ENCODE results near the gene CDIPT. TPM values are rescaled to one million over a fixed set of nuclear protein-coding genes. Genes with fewer than 3 reads are reported as not detected.
A peak's percentile ranks its signal among the peaks of the same experiment; 100 is the strongest.

CDIPT gene
- total and polyA plus RNA-seq, 2 of the 13 experiments (the other 11 are each of a cell fraction or from before 2014, with no cell fraction given): 54.9 to 97.5 TPM

GRCh38 chr16:29899516-29900101, 36.6 kb upstream of the CDIPT start, which contains the start of gene SEZ6L2 (continued):
- TF ChIP-seq SAP130 (CRISPR knock-in tag; IDR thresholded peaks at IDR 0.05; ENCODE audit: low read depth) (peak; percentile 92), ZSCAN20 (CRISPR knock-in tag; IDR thresholded peaks at IDR 0.05; ENCODE audit: borderline replicate concordance) (peak; percentile 99; the same call in 1 of the 2 replicates), MEIS2 (CRISPR knock-in tag; IDR thresholded peaks at IDR 0.05) (peak; percentile 98), ZNF614 (CRISPR knock-in tag; IDR thresholded peaks at IDR 0.05; ENCODE audit: borderline replicate concordance) (peak; percentile 26; the same call in 1 of the 2 replicates), ZNF782 (CRISPR knock-in tag; IDR thresholded peaks at IDR 0.05; ENCODE audit: borderline replicate concordance) (0 out of 2 replicates have a peak, but pooled peaks have one; percentile 17), PBX3 (CRISPR knock-in tag; IDR thresholded peaks at IDR 0.05; ENCODE audit: borderline replicate concordance) (peak; percentile 98; the same call in 1 of the 2 replicates), BHLHE40 (IDR thresholded peaks at IDR 0.05; ENCODE audit: low read length) (no peak), ZBTB26 (CRISPR knock-in tag; IDR thresholded peaks at IDR 0.05; ENCODE audit: borderline replicate concordance) (peak; percentile 88), KAT2B (IDR thresholded peaks at IDR 0.05; ENCODE audit: borderline replicate concordance, low read depth, low read length) (no peak), SOX6 (IDR thresholded peaks at IDR 0.05) (no peak), SOX6 (CRISPR knock-in tag; IDR thresholded peaks at IDR 0.05) (no peak; the same call in 1 of the 2 replicates), HMG20A (CRISPR knock-in tag; IDR thresholded peaks at IDR 0.05; ENCODE audit: borderline replicate concordance) (no peak; the same call in 1 of the 2 replicates), HBP1 (CRISPR knock-in tag; IDR thresholded peaks at IDR 0.05; ENCODE audit: low read depth) (peak; percentile 60; the same call in 1 of the 2 replicates), SMARCC2 (IDR thresholded peaks at IDR 0.05) (0 out of 2 replicates have a peak, but pooled peaks have one; percentile 24), ZNF503 (CRISPR knock-in tag; IDR thresholded peaks at IDR 0.05) (peak; percentile 91; the same call in 1 of the 2 replicates), SMAD9 (CRISPR knock-in tag; IDR thresholded peaks at IDR 0.05) (no peak), ZNF253 (CRISPR knock-in tag; IDR thresholded peaks at IDR 0.05; ENCODE audit: borderline replicate concordance) (no peak), CHCHD3 (CRISPR knock-in tag; IDR thresholded peaks at IDR 0.05) (no peak)
- TF ChIP-seq, protein P1, sequence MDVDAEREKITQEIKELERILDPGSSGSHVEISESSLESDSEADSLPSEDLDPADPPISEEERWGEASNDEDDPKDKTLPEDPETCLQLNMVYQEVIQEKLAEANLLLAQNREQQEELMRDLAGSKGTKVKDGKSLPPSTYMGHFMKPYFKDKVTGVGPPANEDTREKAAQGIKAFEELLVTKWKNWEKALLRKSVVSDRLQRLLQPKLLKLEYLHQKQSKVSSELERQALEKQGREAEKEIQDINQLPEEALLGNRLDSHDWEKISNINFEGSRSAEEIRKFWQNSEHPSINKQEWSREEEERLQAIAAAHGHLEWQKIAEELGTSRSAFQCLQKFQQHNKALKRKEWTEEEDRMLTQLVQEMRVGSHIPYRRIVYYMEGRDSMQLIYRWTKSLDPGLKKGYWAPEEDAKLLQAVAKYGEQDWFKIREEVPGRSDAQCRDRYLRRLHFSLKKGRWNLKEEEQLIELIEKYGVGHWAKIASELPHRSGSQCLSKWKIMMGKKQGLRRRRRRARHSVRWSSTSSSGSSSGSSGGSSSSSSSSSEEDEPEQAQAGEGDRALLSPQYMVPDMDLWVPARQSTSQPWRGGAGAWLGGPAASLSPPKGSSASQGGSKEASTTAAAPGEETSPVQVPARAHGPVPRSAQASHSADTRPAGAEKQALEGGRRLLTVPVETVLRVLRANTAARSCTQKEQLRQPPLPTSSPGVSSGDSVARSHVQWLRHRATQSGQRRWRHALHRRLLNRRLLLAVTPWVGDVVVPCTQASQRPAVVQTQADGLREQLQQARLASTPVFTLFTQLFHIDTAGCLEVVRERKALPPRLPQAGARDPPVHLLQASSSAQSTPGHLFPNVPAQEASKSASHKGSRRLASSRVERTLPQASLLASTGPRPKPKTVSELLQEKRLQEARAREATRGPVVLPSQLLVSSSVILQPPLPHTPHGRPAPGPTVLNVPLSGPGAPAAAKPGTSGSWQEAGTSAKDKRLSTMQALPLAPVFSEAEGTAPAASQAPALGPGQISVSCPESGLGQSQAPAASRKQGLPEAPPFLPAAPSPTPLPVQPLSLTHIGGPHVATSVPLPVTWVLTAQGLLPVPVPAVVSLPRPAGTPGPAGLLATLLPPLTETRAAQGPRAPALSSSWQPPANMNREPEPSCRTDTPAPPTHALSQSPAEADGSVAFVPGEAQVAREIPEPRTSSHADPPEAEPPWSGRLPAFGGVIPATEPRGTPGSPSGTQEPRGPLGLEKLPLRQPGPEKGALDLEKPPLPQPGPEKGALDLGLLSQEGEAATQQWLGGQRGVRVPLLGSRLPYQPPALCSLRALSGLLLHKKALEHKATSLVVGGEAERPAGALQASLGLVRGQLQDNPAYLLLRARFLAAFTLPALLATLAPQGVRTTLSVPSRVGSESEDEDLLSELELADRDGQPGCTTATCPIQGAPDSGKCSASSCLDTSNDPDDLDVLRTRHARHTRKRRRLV (CRISPR knock-in tag; IDR thresholded peaks at IDR 0.05): peak; percentile 73; the same call in 1 of the 2 replicates
